HPDE6-E6E7 (cell line): ENCODE data around the gene GATA5.
"Not testable (repeated sequence)": the region's sequence is repeated elsewhere in the genome, so short reads cannot be mapped to it uniquely, and the experiment has no call there.

Experiments used
- DNase-seq: peaks from one replicate; pipeline ENCODE4 v3.0.0; 2011; ENCODE audit warnings: missing footprints; ENCODE audit errors: extremely low spot score

Gene GATA5

GRCh38 chr20:62430866-62431447, 44.8 kb downstream of the GATA5 start:
- DNase-seq: no peak

GRCh38 chr20:62430311-62430853, 45.4 kb downstream of the GATA5 start:
- DNase-seq: no peak

- DNase-seq: no peak
These were observed 46.1 kb downstream of the GATA5 start for GRCh38 chr20:62429455-62430310.

GRCh38 chr20:62428396-62429295, 47.1 kb downstream of the GATA5 start:
- DNase-seq: no peak

GRCh38 chr20:62428002-62428372, 47.8 kb downstream of the GATA5 start:
- no peak for DNase-seq

GRCh38 chr20:62427172-62428001, 48.4 kb downstream of the GATA5 start, which contains the start of gene RBBP8NL:
Gene RBBP8NL (minus strand): TSS chr20:62427539. CDS start chr20:62419647, 7,892 bp downstream.
- DNase-seq: peak; percentile 99

GRCh38 chr20:62426699-62427131, 49.1 kb downstream of the GATA5 start:
- DNase-seq: no peak

- not testable (repeated sequence) for DNase-seq
These were observed 49.8 kb downstream of the GATA5 start for GRCh38 chr20:62426059-62426348.

GRCh38 chr20:62425281-62426058, 50.3 kb downstream of the GATA5 start:
- DNase-seq: no peak

GRCh38 chr20:62424249-62425107, 51.3 kb downstream of the GATA5 start:
- DNase-seq: no peak

- DNase-seq: no peak
These were observed 52.5 kb downstream of the GATA5 start for GRCh38 chr20:62423326-62423706.

- no peak for DNase-seq
These were observed 53.0 kb downstream of the GATA5 start for GRCh38 chr20:62422636-62423325.

GRCh38 chr20:62421716-62421990, 54.1 kb downstream of the GATA5 start:
- DNase-seq: no peak

- no peak for DNase-seq
These were observed 54.7 kb downstream of the GATA5 start for GRCh38 chr20:62420846-62421715.

GRCh38 chr20:62419759-62420158, 56.0 kb downstream of the GATA5 start:
- no peak for DNase-seq

- DNase-seq: no peak
These were observed 56.9 kb downstream of the GATA5 start for GRCh38 chr20:62418709-62419487.

GRCh38 chr20:62417981-62418708, 57.6 kb downstream of the GATA5 start:
- no peak for DNase-seq
